H1 (cell line): Measurements from ENCODE around the gene ATP8B2. TPM values are rescaled to one million over a fixed set of nuclear protein-coding genes. Genes with fewer than 3 reads are reported as not detected.

Experiments used
- EP300 ChIP-seq, 2 experiments: IDR thresholded peaks; 1 replicate in 1 of 2; 2 replicates in 1 of 2; pipeline ENCODE4 v1.6.1; 2011 to 2012; ENCODE audit warnings: low read depth in 2 of 2, low read length in 2 of 2, mild to moderate bottlenecking in 2 of 2, borderline replicate concordance in 1 of 2, inconsistent platforms in 1 of 2, moderate library complexity in 1 of 2
- EZH2 ChIP-seq: fragments of 200-600 bp; sonication (generic); IDR thresholded peaks from 2 replicates; pipeline ENCODE4 v1.7.1; 2012; ENCODE audit warnings: low read depth, mild to moderate bottlenecking, moderate library complexity, low read length, inconsistent platforms; ENCODE audit not compliant: severe bottlenecking
- GABPA ChIP-seq: IDR thresholded peaks from 2 replicates; pipeline ENCODE4 v1.6.1; 2011; ENCODE audit warnings: mild to moderate bottlenecking, low read length, moderate library complexity, borderline replicate concordance; ENCODE audit not compliant: insufficient read depth
- GTF2F1 ChIP-seq: IDR thresholded peaks from 2 replicates; pipeline ENCODE4 v1.6.1; 2012; ENCODE audit warnings: low read depth, low read length, improper control_type of control experiment, borderline replicate concordance
- JUND ChIP-seq: IDR thresholded peaks from 2 replicates; pipeline ENCODE4 v1.6.1; 2011; ENCODE audit warnings: mild to moderate bottlenecking, improper control_type of control experiment, low read length
- NANOG ChIP-seq: IDR thresholded peaks from 2 replicates; pipeline ENCODE4 v1.6.1; 2011; ENCODE audit warnings: low read length, low read depth, mild to moderate bottlenecking, inconsistent platforms; ENCODE audit not compliant: insufficient read depth, poor library complexity, severe bottlenecking
- SP1 ChIP-seq: IDR thresholded peaks from 2 replicates; pipeline ENCODE4 v1.6.1; 2011; ENCODE audit warnings: low read depth, low read length
- TBP ChIP-seq: IDR thresholded peaks from 2 replicates; pipeline ENCODE4 v1.6.1; 2011; ENCODE audit warnings: low read depth, low read length, improper control_type of control experiment
- polyA plus RNA-seq, 7 experiments: library from polyadenylated mRNA; depleted of rRNA in 3 of 7; stranded (reverse) in 5 of 7; unstranded in 2 of 7; fragments of >200 nt in 5 of 7; fragments of 200-250 nt in 2 of 7; gene quantifications; 1 replicate in 5 of 7; 2 replicates in 1 of 7; 4 replicates in 1 of 7; pipeline versions ENCODE4 v1.2.1 to v1.2.3, GENCODE V29; 2011 to 2013; ENCODE audit warnings: missing spikeins in 2 of 7, mixed read lengths in 2 of 7
- total RNA-seq: library from RNA; stranded (reverse); fragmentation: NEBNext Ultra II Directional; extraction: Animal tissue kit (Norgen Biotek cat#: 25700); gene quantifications from 2 replicates; pipeline ENCODE4 v1.2.1, GENCODE V29; 2021
- TF ChIP-seq, protein P1 (sequence below): fragments of 300-600 bp; sonication (generic); IDR thresholded peaks from 2 replicates; pipeline ENCODE4 v1.7.1; 2012; ENCODE audit warnings: low read length, moderate library complexity, mild to moderate bottlenecking, inconsistent platforms; ENCODE audit not compliant: insufficient replicate concordance

The ATP8B2 gene
- total and polyA plus RNA-seq, 2 of the 8 experiments (the other 6 are each of a cell fraction or from before 2014, with no cell fraction given), result 61.4 to 70.1 TPM

DNA sequence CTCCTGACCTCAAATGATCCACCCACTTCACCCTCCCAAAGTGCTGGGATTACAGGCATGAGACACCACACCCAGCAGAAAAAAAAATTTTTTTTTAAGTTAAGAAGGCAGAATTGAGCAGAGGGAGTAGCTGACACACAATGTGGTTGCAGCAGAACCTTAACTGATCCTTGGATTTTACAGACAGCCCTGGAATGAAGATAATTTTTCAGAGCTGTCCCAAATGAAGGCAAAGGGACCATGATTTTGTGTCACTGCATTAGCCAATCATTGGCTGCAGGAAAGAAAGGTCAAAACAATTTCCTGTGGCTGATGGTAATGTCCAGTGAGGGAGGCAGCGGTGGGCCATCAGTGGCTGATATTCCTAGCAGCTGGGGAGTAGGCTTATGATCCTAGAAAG lies 23.7 kb upstream of the ATP8B2 start (continued):
- TF ChIP-seq, protein P1, sequence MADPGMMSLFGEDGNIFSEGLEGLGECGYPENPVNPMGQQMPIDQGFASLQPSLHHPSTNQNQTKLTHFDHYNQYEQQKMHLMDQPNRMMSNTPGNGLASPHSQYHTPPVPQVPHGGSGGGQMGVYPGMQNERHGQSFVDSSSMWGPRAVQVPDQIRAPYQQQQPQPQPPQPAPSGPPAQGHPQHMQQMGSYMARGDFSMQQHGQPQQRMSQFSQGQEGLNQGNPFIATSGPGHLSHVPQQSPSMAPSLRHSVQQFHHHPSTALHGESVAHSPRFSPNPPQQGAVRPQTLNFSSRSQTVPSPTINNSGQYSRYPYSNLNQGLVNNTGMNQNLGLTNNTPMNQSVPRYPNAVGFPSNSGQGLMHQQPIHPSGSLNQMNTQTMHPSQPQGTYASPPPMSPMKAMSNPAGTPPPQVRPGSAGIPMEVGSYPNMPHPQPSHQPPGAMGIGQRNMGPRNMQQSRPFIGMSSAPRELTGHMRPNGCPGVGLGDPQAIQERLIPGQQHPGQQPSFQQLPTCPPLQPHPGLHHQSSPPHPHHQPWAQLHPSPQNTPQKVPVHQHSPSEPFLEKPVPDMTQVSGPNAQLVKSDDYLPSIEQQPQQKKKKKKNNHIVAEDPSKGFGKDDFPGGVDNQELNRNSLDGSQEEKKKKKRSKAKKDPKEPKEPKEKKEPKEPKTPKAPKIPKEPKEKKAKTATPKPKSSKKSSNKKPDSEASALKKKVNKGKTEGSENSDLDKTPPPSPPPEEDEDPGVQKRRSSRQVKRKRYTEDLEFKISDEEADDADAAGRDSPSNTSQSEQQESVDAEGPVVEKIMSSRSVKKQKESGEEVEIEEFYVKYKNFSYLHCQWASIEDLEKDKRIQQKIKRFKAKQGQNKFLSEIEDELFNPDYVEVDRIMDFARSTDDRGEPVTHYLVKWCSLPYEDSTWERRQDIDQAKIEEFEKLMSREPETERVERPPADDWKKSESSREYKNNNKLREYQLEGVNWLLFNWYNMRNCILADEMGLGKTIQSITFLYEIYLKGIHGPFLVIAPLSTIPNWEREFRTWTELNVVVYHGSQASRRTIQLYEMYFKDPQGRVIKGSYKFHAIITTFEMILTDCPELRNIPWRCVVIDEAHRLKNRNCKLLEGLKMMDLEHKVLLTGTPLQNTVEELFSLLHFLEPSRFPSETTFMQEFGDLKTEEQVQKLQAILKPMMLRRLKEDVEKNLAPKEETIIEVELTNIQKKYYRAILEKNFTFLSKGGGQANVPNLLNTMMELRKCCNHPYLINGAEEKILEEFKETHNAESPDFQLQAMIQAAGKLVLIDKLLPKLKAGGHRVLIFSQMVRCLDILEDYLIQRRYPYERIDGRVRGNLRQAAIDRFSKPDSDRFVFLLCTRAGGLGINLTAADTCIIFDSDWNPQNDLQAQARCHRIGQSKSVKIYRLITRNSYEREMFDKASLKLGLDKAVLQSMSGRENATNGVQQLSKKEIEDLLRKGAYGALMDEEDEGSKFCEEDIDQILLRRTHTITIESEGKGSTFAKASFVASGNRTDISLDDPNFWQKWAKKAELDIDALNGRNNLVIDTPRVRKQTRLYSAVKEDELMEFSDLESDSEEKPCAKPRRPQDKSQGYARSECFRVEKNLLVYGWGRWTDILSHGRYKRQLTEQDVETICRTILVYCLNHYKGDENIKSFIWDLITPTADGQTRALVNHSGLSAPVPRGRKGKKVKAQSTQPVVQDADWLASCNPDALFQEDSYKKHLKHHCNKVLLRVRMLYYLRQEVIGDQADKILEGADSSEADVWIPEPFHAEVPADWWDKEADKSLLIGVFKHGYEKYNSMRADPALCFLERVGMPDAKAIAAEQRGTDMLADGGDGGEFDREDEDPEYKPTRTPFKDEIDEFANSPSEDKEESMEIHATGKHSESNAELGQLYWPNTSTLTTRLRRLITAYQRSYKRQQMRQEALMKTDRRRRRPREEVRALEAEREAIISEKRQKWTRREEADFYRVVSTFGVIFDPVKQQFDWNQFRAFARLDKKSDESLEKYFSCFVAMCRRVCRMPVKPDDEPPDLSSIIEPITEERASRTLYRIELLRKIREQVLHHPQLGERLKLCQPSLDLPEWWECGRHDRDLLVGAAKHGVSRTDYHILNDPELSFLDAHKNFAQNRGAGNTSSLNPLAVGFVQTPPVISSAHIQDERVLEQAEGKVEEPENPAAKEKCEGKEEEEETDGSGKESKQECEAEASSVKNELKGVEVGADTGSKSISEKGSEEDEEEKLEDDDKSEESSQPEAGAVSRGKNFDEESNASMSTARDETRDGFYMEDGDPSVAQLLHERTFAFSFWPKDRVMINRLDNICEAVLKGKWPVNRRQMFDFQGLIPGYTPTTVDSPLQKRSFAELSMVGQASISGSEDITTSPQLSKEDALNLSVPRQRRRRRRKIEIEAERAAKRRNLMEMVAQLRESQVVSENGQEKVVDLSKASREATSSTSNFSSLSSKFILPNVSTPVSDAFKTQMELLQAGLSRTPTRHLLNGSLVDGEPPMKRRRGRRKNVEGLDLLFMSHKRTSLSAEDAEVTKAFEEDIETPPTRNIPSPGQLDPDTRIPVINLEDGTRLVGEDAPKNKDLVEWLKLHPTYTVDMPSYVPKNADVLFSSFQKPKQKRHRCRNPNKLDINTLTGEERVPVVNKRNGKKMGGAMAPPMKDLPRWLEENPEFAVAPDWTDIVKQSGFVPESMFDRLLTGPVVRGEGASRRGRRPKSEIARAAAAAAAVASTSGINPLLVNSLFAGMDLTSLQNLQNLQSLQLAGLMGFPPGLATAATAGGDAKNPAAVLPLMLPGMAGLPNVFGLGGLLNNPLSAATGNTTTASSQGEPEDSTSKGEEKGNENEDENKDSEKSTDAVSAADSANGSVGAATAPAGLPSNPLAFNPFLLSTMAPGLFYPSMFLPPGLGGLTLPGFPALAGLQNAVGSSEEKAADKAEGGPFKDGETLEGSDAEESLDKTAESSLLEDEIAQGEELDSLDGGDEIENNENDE, result no peak
- TF ChIP-seq EZH2, result no peak
- TF ChIP-seq EP300 (IDR thresholded peaks at IDR 0.05; ENCODE audit: borderline replicate concordance in 1 of 2, low read depth in 2 of 2, low read length in 2 of 2), result no peak
- no peak for TF ChIP-seq GTF2F1
- no peak for TF ChIP-seq GABPA
- TF ChIP-seq TBP, result no peak
- TF ChIP-seq JUND, result no peak
- TF ChIP-seq NANOG, result no peak
- no peak for TF ChIP-seq SP1
